Testis (tissue), 3 donors: ENCODE results near the gene RNF220. TPM values are rescaled to one million over a fixed set of nuclear protein-coding genes. Genes with fewer than 3 reads are reported as not detected.

ENCODE experiments used
- DNase-seq: peaks from one replicate; pipeline ENCODE4 v3.0.0-alpha.2; 2019
- H3K27ac ChIP-seq, 2 donors: fragments of 200-600 bp; sonication (generic); one replicate each; pipeline ENCODE4 v1.5.1; 2019
- H3K27me3 ChIP-seq: fragments of 200-600 bp; sonication (generic); one replicate; pipeline ENCODE4 v1.5.1; 2019
- H3K36me3 ChIP-seq: fragments of 200-600 bp; sonication (generic); one replicate; pipeline ENCODE4 v1.5.1; 2017; ENCODE audit warnings: low read depth; ENCODE audit errors: missing control alignments
- H3K4me1 ChIP-seq: fragments of 200-600 bp; sonication (generic); one replicate; pipeline ENCODE4 v1.5.1; 2019
- H3K4me3 ChIP-seq, 2 donors: fragments of 200-600 bp; sonication (generic); one replicate each; pipeline ENCODE4 v1.5.1; 2017 to 2019
- H3K9me3 ChIP-seq: fragments of 200-600 bp; sonication (generic); one replicate; pipeline ENCODE4 v1.5.1; 2017
- POLR2A ChIP-seq: fragments of 450-650 bp; IDR thresholded peaks from one replicate; pipeline ENCODE4 v1.6.1; 2017; ENCODE audit warnings: antibody characterized with exemption, mild to moderate bottlenecking, moderate library complexity
- WGBS, 2 donors: methylation state at CpG; one replicate each; pipeline ENCODE4 v1.1.5; 2018; 5-methylcytosine and 5-hydroxymethylcytosine counted together
- intact Hi-C: fragments of 100-400 bp; cut with DNase I; formaldehyde crosslinking; loops from one replicate; pipeline ENCODE4 v1.15.1; 2023; ENCODE audit warnings: low total_unique reads
- polyA plus RNA-seq: library from polyadenylated mRNA; stranded (reverse); fragments of 350-450 nt; fragmentation: Illumina TruSeq; extraction: RNeasy Lipid Tissue Mini Kit (QIAGEN cat#74804); gene quantifications from one replicate; pipeline ENCODE4 v1.2.3, GENCODE V29; 2014; ENCODE audit warnings: low read depth, low replicate concordance; ENCODE audit not compliant: insufficient read depth
- total RNA-seq, 2 donors: library from RNA; depleted of rRNA; stranded (reverse); fragments of >200 nt; gene quantifications; one replicate each; pipeline ENCODE4 v1.2.3, GENCODE V29; 2016
- TF ChIP-seq, protein P1 (sequence below), 3 experiments: fragments of 450-650 bp in 2 of 3; fragments of 200-600 bp in 1 of 3; sonication (generic) in 1 of 3; IDR thresholded peaks; one replicate each; pipeline ENCODE4 v1.5.1; 2016 to 2019; ENCODE audit warnings: antibody characterized with exemption in 3 of 3, mild to moderate bottlenecking in 2 of 3, moderate library complexity in 1 of 3

Gene RNF220
- total and polyA plus RNA-seq, 3 donors from 2014 or later = 99.3 to 148 (median 126) TPM

GRCh38 chr1:44689447-44689765, 284.4 kb downstream of the RNF220 start:
- Histone ChIP-seq H3K4me3 (no peak overlapping the region), H3K36me3 (no peaks in the 10 kb centered on the region), H3K4me1 (peaks cover 9% of the 10 kb centered on the region), H3K27ac (no peak overlapping the region), H3K27me3 (no peaks in the 10 kb centered on the region), H3K9me3 (no peaks in the 10 kb centered on the region)
- intact Hi-C loops = no loop called here
- WGBS, 2 donors = 80 to 84% methylated on average over 3 of the region's 3 CpGs
- no peak for TF ChIP-seq POLR2A
- TF ChIP-seq, protein P1, sequence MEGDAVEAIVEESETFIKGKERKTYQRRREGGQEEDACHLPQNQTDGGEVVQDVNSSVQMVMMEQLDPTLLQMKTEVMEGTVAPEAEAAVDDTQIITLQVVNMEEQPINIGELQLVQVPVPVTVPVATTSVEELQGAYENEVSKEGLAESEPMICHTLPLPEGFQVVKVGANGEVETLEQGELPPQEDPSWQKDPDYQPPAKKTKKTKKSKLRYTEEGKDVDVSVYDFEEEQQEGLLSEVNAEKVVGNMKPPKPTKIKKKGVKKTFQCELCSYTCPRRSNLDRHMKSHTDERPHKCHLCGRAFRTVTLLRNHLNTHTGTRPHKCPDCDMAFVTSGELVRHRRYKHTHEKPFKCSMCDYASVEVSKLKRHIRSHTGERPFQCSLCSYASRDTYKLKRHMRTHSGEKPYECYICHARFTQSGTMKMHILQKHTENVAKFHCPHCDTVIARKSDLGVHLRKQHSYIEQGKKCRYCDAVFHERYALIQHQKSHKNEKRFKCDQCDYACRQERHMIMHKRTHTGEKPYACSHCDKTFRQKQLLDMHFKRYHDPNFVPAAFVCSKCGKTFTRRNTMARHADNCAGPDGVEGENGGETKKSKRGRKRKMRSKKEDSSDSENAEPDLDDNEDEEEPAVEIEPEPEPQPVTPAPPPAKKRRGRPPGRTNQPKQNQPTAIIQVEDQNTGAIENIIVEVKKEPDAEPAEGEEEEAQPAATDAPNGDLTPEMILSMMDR (IDR thresholded peaks at IDR 0.05) = no peak
- no peak for DNase-seq

DNA sequence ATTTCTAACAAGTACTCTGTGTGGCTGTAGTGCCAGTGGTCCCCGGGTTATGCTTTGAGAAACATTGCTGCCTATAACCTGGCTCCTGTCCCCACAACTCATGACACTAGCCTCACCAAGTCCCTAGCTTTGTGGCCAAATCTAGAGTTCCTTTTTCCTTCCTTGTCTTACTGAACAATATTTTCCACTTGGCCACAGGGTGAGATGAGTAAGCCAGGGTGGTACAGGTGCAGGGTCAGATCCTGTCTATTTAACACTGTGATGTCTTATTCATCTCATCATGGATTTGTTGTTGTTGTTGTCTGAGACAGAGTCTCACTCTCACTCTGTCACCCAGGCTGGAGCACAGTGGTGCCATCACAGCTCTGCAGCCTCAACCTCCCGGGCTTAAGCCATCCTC, 288.1 kb downstream of the RNF220 start:
- no peak overlapping the region for H3K4me3 ChIP-seq
- peaks cover 9% of the 10 kb centered on the region for H3K4me1 ChIP-seq
- 90 to 92% methylated on average over 2 of the region's 2 CpGs for whole genome bisulfite sequencing, 2 donors
- TF ChIP-seq POLR2A = no peak
- TF ChIP-seq, protein P1 (IDR thresholded peaks at IDR 0.05) = no peak
- no peak overlapping the region for H3K27ac ChIP-seq
- no peaks in the 10 kb centered on the region for H3K36me3 ChIP-seq
- no peak for DNase-seq
- no peaks in the 10 kb centered on the region for H3K9me3 ChIP-seq
- intact Hi-C loops = no loop called here
- H3K27me3 ChIP-seq = no peaks in the 10 kb centered on the region

- Histone ChIP-seq H3K4me1 (peaks cover 5% of the 10 kb centered on the region), H3K4me3 (no peak overlapping the region), H3K27ac (no peak overlapping the region), H3K36me3 (no peaks in the 10 kb centered on the region), H3K27me3 (no peaks in the 10 kb centered on the region), H3K9me3 (no peaks in the 10 kb centered on the region)
- WGBS, 2 donors = 89 to 92% methylated on average over 3 of the region's 3 CpGs
- TF ChIP-seq, protein P1 (IDR thresholded peaks at IDR 0.05) = no peak
- no peak for TF ChIP-seq POLR2A
- intact Hi-C loops = no loop called here
- DNase-seq = no peak
Observed at GRCh38 chr1:44693900-44694299, 288.8 kb downstream of the RNF220 start.

DNA sequence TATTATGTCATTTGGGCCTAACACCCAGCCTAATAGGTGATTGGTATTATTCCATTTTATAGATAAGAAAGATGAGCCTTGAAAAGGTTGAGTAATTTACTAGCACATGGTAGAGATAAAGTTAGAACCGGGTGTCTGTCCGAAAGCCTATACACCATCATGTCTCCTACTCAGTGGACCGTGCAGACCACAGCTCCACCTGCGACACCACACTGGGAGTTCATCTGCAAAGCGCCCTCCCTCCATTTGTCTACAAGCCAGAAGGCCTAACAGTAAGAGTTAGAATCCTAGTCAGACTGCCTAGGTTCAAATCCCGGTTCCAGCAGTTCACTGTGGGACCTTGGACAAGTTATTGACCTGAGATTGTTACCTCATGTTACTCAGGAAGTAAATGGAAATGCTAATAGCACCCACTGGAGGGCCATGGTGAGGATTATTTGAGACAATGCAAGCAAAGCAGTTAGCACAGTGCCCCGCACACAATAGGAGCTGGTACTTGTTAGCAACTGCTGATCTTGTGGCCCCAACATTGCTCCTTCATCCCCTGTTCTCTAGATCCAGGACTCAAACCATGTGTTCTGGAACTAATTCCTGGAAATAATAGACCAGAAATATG, 289.9 kb downstream of the RNF220 start:
- no peak for DNase-seq
- intact Hi-C loops = no loop called here
- no peaks in the 10 kb centered on the region for H3K9me3 ChIP-seq
- H3K36me3 ChIP-seq = no peaks in the 10 kb centered on the region
- no peak overlapping the region for H3K4me3 ChIP-seq
- no peaks in the 10 kb centered on the region for H3K4me1 ChIP-seq
- no peaks in the 10 kb centered on the region for H3K27me3 ChIP-seq
- WGBS, 2 donors = 91 to 94% methylated on average over 7 of the region's 7 CpGs
- H3K27ac ChIP-seq = no peak overlapping the region
- TF ChIP-seq POLR2A = no peak
- TF ChIP-seq, protein P1 (IDR thresholded peaks at IDR 0.05) = no peak

DNA sequence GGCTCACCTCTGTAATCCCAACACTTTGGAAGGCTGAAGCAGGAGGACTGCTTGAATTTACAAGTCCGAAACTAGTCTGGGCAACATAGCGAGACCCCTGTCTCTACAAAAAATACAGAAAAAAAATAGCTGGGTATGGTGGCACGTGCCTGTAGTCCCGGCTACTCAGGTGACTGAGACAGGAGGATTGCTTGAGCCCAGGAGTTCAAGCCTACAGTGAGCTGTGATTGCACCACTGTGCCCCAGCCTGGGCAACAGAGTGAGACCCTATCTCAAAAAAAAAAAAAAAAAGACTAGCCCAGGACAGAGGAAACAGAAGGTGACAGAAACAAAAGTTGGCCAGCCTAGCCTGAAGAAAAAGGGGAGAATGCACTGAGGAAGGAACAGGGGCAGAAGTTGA, 290.6 kb downstream of the RNF220 start:
- no peak overlapping the region for H3K27ac ChIP-seq
- H3K9me3 ChIP-seq = no peaks in the 10 kb centered on the region
- H3K4me3 ChIP-seq = no peak overlapping the region
- intact Hi-C loops = no loop called here
- no peaks in the 10 kb centered on the region for H3K4me1 ChIP-seq
- H3K36me3 ChIP-seq = no peaks in the 10 kb centered on the region
- whole genome bisulfite sequencing, 2 donors = 87 to 93% methylated on average over 4 of the region's 4 CpGs
- H3K27me3 ChIP-seq = no peaks in the 10 kb centered on the region
- DNase-seq = no peak
- TF ChIP-seq, protein P1 (IDR thresholded peaks at IDR 0.05) = no peak
